ENCODE data around the gene RNFT2.

RNFT2 gene

DNA sequence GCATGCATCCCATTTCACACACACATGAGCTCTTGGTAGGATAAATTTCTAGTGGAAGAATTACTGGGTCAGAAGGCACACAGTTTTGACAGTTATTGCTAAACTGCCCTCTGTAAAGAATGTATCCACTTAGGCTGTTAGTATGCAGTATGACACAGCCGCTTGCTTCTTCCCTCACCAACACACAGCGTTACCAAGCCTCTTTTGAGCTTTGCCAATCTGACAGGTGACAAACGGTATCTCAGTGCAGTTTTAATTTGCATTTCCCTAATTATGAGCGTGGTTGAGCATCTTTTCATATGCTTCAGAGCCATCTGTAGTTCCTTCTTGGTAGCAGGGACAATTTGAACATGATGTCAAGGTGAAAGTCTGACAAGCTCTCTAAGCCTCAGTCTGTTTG lies 100.2 kb downstream of the RNFT2 start:
- no peak for DNase-seq

GRCh38 chr12:116839287-116839830 lies 101.2 kb downstream of the RNFT2 start:
- DNase-seq: no peak

DNA sequence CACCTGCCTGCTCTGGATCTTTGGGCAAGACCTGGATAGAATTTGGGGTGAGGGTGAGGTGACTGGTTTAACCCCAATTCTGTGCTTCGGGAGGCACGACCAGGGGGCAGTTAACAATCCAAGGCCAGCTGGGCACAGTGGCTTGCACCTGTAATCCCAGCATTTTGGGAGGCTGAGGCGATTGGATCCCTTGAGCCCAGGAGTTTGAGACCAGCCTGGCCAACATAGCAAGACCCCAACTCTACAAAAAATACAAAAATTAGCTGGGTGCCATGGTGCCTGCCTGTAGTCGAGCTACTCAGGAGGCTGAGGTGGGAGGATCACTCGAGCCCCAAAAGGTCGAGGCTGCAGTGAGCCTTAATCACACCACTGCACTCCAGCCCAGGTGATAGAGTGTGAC lies 105.0 kb downstream of the RNFT2 start:
- no peak for DNase-seq

GRCh38 chr12:116849216-116849615 lies 111.1 kb downstream of the RNFT2 start:
- no peak for DNase-seq

DNA sequence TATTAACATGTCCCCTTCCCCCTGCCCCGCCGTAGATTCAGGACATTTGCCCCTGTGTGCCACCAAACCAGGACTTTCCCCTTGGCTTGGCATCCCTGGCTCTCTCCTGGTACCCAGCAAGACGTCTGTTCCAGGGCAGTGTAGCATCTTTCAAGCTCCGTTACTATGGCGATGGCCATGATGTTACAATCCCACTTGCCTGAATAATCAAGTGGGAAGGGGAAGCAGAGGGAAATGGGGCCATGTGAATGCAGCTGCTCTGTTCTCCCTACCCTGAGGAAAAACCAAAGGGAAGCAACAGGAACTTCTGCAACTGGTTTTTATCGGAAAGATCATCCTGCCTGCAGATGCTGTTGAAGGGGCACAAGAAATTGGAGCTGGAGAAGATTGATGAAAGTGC lies 114.2 kb downstream of the RNFT2 start:
- no peak for DNase-seq

- no peak for DNase-seq
Measured at GRCh38 chr12:116853507-116853906, 115.4 kb downstream of the RNFT2 start.

DNA sequence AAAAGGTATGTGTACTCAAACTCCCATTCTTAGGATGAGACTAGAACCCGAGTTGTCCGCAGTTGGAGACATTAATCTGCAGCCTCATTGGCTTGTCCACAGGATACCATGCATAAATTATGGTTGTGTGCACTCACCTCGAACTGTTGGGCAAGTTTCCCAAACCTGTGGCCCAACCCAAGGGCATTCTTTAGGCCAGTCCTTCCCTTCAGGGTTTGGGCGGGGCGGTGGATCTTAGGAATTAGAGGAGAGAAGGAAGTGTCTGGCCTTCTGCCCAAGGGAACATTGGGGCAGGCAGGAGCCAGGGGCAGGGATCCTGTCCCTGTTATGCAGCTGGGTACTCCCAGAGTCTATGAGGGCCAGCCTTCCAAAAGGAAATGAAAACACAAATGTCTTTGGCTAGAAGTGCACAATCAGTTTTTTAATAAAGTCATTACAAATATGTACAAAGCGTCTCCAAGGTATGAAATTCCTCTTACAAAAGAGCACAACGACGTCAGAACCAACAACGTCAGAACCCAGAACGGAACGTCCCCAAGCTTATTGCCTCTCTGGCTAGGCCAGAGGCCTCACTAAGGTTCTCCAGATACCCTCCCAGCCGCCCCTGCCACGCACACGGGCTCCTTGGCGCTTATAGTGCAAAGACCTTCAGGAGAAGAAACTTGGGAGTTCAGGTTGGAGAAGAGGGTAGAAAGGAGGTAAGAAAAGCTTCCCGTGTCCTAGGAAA lies 117.8 kb downstream of the RNFT2 start:
- DNase-seq: no peak

GRCh38 chr12:116856729-116857128 lies 118.6 kb downstream of the RNFT2 start:
- DNase-seq: no peak

GRCh38 chr12:116859079-116859478 lies 121.0 kb downstream of the RNFT2 start:
- DNase-seq: no peak

DNA sequence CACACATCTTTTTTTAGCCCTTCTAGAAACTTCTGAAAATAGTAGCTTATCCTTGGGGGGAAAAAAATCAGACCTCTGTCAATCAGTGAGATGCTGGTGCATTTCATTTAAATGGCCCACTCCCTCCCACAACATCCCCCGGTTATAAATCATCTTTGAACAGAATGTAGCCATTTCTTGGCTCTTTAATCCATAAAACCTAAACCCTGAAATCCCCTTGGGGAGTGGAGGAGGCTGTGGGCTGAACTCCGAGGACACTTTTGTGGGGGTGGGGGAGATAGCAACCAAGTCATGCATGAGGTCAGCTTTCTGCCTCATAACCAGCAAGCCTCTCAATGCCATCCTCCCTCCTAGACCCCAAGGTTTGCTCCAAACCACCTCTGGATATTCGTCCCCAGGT lies 122.1 kb downstream of the RNFT2 start:
- DNase-seq: no peak

- no peak for DNase-seq
Measured at GRCh38 chr12:116861320-116861719, 123.2 kb downstream of the RNFT2 start.

DNA sequence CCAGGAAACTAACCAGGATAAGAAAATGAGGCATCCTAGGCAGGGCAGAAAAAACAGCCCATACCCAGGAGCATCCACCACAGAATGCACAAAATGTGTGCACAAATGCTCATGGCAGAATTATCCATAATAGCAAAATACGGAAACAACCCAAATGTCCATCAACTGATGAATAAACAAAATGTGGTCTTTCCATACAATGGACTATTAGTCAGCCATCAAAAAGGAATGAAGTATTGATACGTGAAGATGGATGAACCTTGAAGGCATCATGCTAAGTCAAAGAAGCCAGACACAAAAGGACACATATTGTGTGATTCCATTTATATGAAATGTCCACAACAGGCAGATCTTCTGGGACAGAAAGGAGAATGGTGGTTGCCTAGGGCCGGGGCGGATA lies 124.1 kb downstream of the RNFT2 start:
- DNase-seq: no peak

DNA sequence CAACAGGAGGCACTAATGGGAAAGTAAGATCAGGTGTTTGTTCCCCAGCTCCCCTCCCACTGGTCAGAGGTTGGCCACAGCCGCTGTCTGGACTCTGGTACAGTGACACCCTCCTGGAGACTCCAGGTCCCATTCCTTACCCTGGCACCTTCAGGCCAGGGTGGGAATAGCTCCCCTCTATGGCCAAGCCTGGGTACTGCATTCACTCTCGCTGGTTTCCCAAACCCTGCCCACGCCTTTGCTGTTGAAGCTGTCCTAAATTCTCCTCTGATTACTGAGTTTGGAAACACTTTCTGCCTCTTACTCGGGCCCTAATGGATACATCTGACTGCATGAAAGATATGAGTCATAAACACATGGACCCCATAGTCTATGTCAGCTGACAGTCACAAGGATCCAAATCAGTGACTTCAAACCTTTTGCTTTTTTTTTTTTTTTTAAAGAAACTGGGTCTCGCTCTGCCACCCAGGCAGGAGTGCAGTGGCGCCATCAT lies 125.2 kb downstream of the RNFT2 start:
- no peak for DNase-seq

GRCh38 chr12:116864371-116865160 lies 126.5 kb downstream of the RNFT2 start:
- no peak for DNase-seq

DNA sequence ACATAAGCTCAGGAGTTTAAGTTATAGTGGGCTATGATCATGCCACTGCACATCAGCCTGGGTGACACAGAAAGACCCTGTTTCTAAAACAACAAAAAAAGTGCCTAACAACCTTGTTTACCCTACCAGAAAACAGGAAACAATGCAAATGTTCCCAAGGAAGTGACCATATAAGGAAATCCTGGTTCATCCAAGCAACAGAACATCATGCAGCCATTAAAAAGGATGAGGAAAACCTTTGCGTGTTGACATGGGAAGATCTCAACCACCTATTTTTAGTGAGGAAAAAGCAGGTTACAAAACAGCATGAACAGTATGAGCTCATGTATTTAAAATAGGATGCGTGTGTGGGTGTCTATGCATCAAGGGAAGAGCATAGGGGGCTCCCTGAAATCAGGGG lies 129.4 kb downstream of the RNFT2 start:
- no peak for DNase-seq

GRCh38 chr12:116870306-116870705 lies 132.2 kb downstream of the RNFT2 start:
- DNase-seq: no peak

- no peak for DNase-seq
Measured at GRCh38 chr12:116874324-116874995, 136.3 kb downstream of the RNFT2 start.

- no peak for DNase-seq
Measured at GRCh38 chr12:116876151-116876869, 138.2 kb downstream of the RNFT2 start.

- DNase-seq: no peak
Measured at GRCh38 chr12:116878567-116879508, 140.7 kb downstream of the RNFT2 start.

DNA sequence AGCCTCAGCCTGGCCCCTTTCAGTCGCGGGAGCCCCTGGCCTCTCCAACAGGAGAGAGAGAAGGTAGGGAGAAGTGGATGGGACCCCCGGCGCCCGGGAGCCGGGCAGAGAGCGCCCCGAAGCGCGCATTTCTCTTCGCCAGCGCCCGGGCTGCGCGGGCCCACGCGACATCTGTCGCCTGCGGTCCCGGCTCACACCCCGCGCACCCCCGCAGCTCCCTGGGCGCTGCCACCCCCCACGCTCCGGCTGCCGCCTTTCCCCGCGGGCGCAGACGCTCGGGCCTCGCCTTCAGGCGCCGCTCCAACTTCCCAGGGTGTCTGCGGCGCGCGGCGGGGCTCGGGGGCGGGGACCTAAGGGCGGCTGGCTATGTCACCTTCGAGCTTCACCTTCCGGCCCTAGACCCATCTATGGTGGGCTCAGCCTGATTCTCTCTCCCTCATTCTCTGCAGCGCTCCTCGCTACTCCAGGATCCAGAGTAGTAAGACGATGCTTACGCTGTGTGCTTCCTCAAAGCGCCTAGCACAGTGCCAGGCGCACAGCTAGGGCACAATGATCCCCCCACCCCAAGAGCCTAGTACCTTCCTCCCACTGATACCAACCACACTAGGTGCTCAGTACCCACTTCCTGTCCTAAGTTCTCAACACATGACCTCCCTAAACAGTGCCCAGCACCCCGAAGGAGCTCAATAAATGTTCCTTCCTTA lies 141.5 kb downstream of the RNFT2 start:
- DNase-seq: no peak
